Activated CD8-positive, alpha-beta memory T cell treated with anti-CD3 and anti-CD28 coated beads, Interleukin-2, amount 50 U/mL, for 1 hour (primary cell): Measurements from ENCODE around the gene CPT1B.
A peak's percentile ranks its signal among the peaks of the same experiment; 100 is the strongest.

Experiments used
- DNase-seq: peaks from one replicate; pipeline ENCODE4 v3.0.0-alpha.2; 2020; ENCODE audit errors: extremely low read depth

Gene CPT1B

DNA sequence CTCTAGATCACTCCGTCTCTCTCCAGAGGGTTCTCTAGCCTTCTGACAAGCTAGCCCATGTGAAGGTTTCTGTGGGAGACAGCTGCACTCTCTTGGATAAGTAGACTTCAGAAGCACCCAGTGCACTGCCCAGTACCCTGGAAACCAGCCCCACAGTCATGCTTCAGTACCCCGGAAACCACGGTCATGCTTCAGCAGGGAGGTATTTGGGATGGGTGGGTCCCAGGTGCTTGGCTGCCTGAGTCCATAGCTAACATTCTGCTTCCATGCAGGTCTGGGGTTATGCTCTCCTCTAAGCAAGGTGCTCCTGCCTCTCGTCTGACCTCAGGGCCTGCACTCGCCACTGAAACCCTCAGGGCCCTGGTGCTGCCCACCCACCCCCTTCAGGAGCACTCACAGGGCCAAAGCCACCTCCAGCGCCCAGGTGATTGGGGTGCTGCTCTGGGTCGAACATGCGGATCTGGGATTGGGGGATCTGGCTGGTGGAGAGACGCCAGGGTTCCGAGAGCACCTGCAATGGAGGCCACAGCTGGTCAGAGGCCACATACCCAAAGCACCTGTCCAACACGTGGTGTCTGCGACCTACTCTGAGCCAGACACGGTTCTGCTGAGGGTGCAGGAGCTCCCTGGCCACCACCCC lies 8.2 kb downstream of the CPT1B start:
- no peak for DNase-seq

DNA sequence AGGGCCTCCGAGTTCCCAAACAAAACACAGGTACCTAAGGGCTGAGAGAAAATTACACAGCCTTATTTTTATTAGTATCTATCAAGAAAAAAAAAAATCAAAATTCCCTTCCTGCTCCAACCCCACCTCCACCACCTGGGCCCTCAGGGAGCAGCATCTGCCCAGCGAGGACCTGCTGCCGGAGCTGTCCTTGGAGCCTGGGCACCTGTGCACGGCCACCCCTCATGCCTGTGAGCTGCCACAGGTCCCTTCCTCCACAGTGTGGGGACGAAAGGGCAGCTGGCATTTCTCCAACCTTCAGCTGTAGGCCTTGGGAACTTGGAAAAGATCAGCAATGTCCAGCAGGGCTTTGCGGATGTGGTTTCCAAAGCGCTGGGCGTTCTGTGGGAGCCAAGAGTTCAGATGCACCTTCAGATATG lies 9.2 kb downstream of the CPT1B start:
- no peak for DNase-seq

DNA sequence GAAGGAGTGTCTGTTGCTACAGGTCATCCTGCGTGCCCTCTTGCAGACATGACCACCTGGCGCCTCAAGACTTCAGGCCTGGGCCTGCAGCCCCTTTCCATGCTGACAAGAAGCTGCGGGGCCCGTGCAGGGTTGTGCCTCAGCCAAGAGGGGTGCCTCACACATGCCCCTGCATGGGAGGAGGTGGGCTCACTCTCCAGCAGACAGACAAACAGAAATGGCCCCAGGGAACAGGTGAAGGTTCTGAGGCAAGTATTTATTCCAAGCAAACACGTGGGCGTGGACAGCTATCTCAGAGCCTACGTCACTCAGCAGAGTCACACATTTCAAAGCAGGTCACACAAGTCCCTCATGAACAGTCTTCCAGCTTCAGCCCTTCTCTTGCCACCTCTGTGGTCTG lies 9.6 kb downstream of the CPT1B start:
- no peak for DNase-seq

DNA sequence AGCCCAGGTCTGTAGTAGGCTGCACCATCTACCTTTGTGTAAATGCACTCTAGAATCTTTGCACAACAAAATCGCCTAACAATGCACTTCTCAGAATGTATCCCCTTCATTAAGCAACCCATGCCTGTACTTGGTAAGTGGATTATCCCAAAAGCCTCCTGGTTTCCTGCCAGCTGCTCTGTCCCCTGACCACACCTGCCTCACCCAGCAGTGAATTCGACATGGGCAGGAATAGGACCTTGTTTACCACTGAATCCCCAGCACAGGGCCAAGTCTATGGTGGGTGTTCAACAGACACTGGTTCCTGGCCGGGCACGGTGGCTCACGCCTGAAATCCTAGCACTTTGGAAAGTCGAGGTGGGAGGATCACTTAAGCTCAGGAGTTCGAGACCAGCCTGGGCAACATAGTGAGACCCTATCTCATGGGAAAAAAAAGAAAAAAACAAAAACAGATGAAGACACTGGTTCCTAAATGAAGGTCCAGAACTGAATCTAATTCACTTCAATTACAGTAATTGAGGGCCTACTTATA lies 10.4 kb downstream of the CPT1B start:
- DNase-seq = no peak

DNA sequence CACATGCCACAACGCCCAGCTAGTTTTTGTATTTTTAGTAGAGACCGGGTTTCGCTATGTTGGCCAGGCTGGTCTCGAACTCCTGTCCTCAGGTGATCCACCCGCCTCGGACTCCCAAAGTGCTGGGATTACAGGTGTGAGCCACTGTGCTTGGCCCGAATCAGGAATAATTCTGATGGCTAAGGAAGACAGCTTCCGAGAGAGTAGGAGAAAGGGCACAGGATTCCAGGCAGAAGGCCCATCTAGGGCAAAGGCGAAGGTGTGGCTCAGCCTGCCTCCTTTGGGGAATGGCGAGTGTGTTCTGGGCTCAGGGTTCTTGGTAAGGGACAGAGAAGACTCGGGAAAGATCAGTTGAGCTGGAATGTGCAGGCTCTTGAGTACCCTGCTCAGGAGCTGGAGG lies 13.9 kb downstream of the CPT1B start:
- DNase-seq = no peak

DNA sequence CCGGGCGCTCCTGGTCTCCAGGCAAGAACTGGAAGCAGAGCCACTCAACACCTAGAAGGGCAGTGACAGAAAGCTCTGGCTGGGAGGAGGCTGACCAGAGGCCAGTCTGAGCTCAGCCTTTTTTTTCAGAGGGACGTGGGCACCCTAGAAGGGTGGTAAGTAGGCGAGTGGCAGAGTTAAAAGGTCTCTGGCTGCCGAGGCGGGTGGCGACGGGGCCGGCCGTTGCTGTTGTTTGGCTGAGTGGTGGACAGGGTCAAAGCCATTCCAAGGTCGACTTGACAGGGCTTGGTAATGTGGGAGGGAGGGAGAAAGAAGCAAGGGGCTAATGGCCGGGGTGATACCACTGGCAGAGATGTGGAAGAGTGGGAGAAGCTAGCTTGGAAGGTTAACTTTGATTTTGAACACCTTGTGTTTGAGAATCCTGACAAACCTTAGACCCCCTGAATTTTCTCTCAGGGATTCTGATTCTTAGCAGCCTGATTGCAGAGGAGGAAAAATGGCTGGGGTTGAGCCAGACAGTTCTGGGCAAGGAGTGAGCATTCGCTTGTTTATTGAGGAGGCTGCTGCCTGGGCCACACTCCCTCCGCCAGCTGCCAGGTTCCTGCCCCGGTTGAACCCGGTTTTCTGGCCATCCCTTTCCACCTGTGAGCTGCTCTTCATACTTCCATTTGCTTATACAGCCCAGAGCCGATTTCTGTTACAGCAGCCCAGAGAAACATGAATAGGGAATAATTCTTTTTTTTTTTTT lies 14.6 kb downstream of the CPT1B start:
- no peak for DNase-seq

DNA sequence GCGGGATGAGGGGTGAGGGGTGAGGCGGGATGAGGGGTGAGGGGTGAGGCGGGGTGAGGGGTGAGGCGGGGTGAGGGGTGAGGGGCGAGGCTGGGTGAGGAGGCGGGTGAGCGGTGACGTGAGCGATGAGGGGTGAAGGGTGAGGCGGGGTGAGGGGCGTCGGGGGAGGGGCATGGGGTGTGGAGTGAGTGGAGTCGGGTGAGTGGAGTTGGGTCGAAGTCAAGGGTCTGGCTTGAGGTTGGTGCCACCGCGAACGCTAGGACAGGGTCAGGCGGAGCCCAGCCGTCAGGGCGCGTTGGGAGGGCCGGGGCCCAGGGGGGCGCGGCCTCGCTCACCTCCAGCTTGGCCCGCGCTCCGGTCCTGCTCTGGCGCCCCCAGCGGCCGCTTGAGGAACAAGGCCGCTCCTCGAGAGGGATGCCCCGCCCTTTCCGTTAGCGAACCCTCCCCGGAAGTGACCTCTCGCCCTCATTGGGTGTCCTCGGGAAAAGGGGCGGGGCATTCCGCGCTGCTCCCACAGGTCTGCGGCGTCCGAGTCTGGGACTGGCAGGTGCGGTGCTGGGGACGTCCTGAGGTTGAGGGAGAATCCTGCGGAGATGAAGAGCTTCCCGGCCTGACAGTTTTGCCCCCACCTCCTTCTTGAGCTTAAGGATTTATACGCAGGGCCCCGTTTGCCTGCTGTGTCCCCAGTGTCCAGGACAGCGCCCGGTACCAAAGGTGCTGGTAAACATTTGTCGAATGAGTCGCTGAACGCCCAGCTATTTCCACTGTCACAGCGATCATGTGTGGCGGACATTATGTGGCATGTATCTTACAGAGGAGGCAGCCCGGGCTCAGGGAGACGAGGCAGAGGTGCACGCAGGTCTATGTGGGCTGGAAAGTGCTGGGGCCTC lies 15.5 kb downstream of the CPT1B start, which contains the start of gene SYCE3:
Gene SYCE3, minus strand, starts transcription at position 397 of the 890 bp plus-strand sequence. CDS start 6,514 bp downstream, outside the sequence.
- DNase-seq = peak; percentile 89

DNA sequence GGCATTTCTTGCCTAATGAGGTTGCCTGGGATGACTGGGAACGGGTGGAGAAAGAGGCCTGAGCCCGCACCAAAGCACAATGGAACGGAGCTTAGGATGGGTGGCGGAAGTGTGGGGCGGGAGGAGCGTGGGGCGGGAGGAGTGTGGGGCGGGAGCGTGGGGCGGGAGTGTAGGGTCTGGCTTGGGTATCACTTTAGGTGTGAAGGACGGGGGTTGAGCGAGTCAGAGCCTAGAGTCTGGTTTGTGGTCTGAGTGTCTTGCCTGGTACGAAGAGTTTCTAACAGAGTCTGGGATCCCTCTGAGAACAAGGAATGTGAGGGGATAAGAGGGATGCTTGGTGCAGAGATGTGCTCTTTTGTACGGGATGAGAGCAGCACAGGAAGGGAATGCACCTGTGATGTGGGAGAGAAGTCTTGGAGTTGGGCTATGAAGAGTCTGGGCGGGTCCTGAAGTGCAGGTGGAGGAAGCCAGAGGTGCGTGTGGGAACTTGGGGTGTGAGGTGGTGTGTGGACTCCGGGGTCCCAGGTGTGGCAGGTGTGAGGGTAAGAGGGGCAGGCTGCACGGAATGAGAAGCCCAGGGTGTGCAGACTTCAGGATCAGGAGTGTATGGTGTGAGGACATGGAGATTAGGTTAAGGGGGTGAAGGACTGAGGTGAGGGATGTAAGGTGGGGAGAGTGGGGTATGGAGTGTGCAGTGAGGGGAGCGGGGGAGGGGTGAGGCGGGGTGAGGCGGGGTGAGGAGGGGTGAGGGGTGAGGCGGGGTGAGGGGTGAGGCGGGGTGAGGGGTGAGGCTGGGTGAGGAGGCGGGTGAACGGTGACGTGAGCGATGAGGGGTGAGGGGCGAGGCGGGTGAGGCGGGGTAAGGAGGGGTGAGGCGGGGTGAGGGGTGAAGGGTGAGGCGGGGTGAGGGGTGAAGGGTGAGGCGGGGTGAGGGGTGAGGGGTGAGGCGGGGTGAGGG lies 16.5 kb downstream of the CPT1B start:
- DNase-seq = no peak

DNA sequence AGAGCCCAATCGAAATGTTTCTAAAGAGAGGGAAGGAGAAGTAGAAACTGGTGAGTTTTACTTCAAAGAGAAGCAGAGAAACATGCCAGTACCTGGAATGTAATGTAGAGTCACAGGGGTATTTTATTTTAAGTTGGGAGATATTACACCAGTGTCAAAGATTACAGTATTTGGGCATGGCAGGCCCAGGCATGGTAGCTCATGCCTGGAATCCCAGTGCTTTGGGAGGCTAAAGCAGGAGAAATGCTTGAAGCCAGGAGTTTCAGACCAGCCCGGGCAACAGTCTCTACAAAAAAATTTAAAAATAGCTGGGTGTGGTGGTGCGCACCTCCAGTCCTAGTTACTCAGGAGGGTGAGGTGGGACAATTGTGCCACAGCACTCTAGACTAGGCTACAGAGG lies 18.2 kb downstream of the CPT1B start:
- DNase-seq = no peak

DNA sequence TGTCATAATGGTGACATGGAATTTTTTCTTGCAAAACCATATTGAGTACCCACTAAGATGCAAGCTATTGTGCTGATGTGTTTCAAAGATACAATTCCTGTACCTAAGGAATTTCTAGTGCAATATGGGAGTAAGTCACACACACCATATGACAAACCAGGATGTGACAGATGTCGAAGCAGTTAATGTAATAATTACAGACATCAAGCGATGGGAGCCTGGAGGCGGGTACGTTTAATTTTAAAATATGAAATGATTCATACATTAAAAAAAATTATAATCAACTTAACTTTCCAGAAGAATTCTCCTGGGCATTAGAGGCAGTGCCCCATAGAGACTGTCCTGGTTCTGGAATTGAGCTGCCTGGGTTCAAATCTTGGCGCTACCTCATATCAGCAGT lies 21.5 kb downstream of the CPT1B start:
- DNase-seq = no peak

DNA sequence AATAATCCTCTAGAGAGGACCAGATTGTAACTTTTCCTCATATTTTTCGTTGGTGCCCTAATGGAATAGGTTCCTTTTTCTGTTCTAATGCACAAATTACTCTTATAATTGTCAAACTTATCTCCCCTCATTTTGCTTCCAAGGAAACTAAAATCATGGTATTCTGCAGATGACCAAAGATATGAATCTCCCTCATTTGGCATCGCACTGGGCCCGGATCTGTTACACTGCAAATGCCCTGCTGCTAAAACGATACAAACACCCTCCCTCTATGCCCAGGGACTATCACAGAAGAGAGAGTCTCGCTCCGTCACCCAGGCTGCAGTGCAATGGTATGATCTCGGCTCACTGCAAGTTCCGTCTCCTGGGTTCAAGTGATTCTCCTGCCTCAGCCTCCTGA lies 24.9 kb downstream of the CPT1B start:
- DNase-seq = no peak

DNA sequence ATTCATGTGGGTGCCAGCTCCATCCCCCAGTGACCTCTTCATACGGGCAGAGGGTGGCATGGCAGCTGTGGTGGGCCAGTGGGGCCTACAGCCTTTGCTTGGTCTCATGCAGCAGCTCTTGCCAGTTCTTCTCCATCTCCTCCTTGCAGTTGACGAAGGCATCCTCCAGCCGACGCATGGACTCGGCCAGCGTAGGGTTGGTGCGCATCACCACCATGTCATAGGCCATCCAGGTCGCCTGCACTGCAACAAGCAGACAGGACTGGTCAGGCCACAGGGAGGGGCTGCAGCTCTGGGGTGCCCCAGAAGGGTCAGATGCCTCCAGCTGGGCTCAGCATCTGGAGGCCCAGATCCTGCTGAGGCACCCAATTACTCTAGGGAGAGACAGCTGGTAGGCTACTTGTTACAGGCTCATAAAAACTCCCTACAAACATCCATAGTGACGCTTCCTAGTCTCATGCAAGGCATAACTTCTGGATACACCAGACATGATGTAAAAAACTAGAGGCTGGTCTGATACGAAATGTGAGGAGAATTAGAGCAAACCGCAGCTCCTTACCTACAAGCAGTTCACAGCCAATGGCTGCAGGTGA lies 27.0 kb downstream of the CPT1B start:
- no peak for DNase-seq

DNA sequence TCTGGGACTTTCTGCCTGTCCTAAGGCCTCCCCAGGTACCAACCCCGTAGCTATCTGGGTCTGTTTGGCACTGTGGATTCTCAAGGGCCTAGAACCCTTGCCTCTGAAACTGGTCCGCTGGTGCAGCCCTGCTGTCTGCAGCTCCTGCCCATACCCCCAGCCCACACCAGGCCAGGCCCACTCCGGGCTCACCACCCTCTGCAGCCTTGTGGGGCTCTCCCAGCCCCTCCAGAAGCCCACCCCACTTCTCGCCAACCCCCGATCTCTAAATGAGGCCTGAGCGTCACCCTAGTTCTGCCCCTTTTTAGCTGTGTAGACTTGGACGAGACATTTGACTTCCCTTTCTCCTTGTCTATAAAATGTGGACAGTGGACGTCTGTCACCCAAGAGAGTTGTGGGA lies 27.8 kb downstream of the CPT1B start:
- DNase-seq = no peak

DNA sequence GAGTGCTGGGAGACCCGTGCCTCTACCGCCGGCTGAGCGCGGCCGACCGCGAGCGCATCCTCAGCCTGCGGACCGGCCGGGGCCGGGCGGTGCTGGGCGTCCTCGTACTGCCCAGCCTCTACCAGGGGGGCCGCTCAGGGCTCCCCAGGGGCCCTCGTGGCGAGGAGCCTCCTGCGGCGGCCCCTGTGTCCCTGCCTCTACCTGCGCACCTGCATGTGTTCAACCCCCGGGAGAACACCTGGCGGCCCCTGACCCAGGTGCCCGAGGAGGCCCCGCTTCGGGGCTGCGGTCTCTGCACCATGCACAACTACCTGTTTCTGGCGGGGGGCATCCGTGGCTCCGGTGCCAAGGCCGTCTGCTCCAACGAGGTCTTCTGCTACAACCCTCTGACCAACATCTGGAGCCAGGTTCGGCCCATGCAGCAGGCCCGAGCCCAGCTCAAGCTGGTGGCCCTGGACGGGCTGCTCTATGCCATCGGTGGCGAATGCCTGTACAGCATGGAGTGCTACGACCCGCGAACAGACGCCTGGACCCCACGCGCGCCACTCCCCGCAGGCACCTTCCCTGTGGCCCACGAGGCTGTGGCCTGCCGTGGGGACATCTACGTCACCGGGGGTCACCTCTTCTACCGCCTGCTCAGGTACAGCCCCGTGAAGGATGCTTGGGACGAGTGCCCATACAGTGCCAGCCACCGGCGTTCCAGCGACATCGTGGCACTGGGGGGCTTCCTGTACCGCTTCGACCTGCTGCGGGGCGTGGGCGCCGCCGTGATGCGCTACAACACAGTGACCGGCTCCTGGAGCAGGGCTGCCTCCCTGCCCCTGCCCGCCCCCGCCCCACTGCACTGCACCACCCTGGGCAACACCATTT lies 29.1 kb downstream of the CPT1B start:
- no peak for DNase-seq

DNA sequence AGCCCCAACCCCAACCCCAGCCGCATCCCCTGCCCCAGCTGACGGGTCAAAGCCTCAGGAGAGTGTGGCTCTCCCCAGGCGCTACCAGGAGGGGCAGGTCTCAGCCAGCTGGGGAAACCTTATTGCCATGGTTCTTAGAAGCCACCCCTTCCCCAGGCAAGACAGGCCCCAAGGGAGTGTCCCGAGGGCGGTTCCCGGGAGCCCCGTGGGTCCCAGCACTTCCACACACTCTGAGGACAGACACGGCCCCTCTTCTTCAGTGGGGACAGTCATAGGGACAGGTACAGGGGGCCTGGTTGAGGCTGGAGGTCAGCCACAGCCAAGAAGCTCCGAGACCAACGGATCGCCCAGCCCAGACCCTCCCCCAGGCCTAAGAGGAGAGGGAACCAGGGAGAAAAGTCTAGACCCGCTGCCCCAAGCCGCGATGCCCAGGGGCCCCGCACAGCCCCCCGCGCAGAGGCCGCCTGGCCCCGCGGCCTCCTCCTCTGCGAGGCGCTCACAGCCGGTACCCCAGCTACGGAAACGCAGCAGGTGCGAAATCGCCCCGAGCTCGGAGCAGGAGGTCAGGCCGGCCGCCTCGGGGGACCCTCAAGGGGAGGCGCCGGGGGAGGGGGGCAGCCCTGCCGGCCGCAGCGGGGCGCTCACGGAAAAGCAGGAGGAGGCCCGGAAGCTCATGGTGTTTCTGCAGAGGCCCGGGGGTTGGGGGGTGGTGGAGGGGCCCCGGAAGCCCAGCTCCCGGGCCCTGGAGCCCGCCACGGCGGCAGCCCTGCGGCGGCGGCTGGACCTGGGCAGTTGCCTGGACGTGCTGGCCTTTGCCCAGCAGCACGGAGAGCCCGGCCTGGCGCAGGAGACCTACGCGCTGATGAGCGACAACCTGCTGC lies 29.9 kb downstream of the CPT1B start:
- DNase-seq = no peak

DNA sequence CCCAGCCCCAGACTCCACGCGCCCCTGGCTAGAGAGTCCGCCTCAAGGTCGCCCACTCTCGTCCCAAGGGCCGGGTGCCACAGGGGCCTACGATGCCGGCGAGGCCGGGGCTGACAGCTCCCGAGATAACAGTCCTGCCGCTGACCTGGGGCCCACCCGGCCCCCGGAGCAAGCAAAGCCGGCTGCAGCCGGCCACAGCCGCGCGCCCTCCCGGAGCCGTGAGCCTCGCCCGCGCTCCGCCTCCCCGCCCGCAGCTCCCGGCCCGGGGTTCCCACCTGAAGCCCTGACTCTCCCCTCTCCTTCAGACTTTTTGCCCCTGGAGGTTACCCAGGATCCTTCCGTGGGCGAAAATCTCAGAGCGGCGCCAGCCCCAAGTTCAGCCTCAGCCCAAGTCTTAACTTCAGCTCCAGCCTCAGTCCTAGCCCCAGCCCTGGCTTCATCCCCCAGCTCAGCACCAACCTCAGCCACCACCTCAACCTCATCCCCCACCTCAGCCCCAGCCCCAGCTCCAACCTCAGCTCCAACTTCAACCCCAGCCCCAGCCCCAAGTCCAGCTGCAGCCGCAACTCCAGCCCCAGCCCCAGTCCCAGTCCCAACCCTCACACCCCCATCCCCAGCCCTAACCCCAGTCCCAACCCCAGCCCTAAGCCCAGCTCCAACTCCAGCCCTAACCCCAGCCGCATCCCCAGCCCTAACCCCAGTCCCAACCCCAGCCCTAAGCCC lies 30.8 kb downstream of the CPT1B start:
- DNase-seq = no peak

DNA sequence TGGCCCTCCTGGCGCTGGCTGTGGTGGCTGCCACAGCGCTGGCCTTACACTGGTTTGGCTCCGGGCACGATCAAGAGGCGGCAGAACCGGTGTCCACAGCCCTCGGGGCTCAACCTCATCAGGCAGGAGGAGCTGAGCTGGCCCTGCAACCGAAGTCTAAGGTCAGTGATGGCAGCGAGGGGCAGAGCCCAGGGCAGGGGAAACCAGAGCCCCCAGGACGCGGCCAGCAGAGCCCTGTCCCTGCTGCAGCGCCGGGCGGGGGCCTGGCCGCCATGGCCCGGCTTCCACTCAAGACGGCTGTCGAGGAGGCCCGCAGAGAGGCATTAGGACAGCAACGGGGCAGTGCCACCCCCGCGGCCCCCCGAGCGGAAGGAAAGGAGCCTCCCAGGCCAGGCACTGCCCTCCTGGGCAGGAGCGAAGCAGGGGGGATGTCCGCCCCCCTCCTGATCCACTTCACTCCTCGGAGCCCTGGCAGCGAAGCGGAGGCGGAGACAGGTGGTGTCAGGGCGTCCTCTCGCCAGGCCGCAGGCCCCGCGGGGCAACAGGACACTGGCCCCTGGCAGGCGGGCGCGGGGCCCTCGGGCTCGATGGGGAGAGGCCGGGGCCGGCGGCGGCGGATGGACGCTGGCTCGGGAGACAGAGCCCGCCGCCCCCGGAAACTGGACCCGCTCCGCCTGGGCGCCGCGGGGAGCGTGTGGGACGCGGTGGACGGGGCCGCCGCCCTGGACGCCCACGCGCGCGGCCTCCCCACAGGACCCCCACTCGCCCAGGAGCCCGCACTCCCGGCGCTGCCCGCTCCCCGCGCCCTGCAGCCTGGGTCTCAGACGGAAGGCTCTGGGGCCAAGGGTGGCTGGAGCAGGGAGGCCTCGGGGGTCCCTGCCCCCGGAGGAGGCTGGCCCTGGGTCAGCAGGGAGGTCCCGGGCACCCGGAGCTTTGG lies 31.6 kb downstream of the CPT1B start:
- no peak for DNase-seq
